ENCODE data around the gene KCNAB1. TPM values are rescaled to one million over a fixed set of nuclear protein-coding genes. Genes with fewer than 3 reads are reported as not detected.

The KCNAB1 gene
- total and polyA plus RNA-seq, 2 of the 8 experiments (the other 6 are each of a cell fraction or from before 2014, with no cell fraction given): 0.51 to 2.3 TPM

DNA sequence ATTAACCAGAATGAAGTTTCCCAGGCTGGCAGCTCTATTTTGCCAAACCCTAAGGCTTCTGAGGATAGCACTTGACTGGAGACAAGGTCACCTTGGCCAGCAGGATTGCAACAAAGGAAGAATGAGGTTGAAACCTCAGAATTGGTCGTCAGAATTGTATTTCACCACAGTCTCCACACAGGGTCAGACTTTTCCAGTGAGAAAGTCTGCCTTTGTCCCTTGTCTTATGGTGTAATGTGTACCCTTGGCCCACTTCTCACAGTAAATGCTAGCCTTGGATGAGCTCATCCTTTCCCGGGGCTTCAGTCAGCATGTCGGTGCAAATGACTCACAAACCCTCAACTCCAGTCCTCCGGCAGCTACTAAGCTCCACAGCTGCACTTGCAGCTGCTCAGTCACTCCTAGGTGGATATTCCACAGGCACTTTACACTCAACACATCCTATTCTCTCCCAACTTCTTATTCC, 414.8 kb downstream of the KCNAB1 start:
- H4K5ac ChIP-seq (ENCODE audit: insufficient read length, low read depth, low read length): no peak overlapping the region
- no peaks in the 10 kb centered on the region for H3K27me3 ChIP-seq (replicated peaks in 1 of 4; ENCODE audit: control insufficient read depth in 3 of 4, extremely low read depth in 1 of 4, insufficient read depth in 3 of 4, low read length in 3 of 4)
- H2BK5ac ChIP-seq (ENCODE audit: low read depth, low read length): no peak overlapping the region
- H2BK12ac ChIP-seq (ENCODE audit: low read depth, low read length): no peak overlapping the region
- WGBS, 2 experiments (ENCODE audit: extremely low coverage in 1 of 2, insufficient coverage in 1 of 2, insufficient read length in 1 of 2, insufficient replicate concordance in 2 of 2, low coverage in 1 of 2, low lambda C conversion rate in 2 of 2, missing lambda C conversion rate in 1 of 2): 81% methylated on average over 4 of the region's 4 CpGs; no CpG with 5 or more reads in 1 of the 2 experiments
- ChIA-PET POLR2A (ENCODE audit: partially characterized antibody) (interaction anchor here (0.6 to 3.5 kb wide), 8 partner anchors 10 to 331 kb away, joined by 3 to 11 read pairs (median 4); partner anchors contain the start of gene SSR3), CTCF (ENCODE audit: partially characterized antibody) (interaction anchor here (0.6 to 1.5 kb wide), 18 partner anchors 9 to 580 kb away, joined by 3 to 9 read pairs (median 4); no protein-coding TSS in a partner anchor)
- DNase-seq (ENCODE audit: low read depth in 1 of 2, low spot score in 2 of 2) (peak in 1 of 2 experiments; percentile 46), FAIRE-seq (no peak)
- H3K18ac ChIP-seq (ENCODE audit: extremely low read depth, low read length): no peak overlapping the region
- no peak overlapping the region for H4K91ac ChIP-seq (replicated peaks; ENCODE audit: insufficient read length, low read length)
- H3K27ac ChIP-seq (ENCODE audit: low read depth, low read length): no peak overlapping the region
- H3K23me2 ChIP-seq (ENCODE audit: low read depth, low read length): no peaks in the 10 kb centered on the region
- no peak overlapping the region for H2BK20ac ChIP-seq (ENCODE audit: low read length)
- TF ChIP-seq SIX5 (IDR thresholded peaks at IDR 0.05; ENCODE audit: low read depth, low read length) (no peak), RAD21 (IDR thresholded peaks at IDR 0.05 in 1 of 2, conservative IDR thresholded peaks at IDR 0.05 in 1 of 2; ENCODE audit: low read depth in 2 of 2, low read length in 2 of 2) (peak; percentile 14 to 36; a peak in 3 of 4 replicates), NRF1 (IDR thresholded peaks at IDR 0.05; ENCODE audit: low read depth, low read length) (no peak)
- no peak overlapping the region for H3K14ac ChIP-seq (ENCODE audit: insufficient read length)
- no peak overlapping the region for H3K56ac ChIP-seq (replicated peaks; ENCODE audit: insufficient read length, low read depth, low read length)
- H2BK120ac ChIP-seq (replicated peaks; ENCODE audit: low read depth, low read length): no peak overlapping the region
- no peaks in the 10 kb centered on the region for H3K9me3 ChIP-seq (ENCODE audit: insufficient read depth in 2 of 2, low read depth in 1 of 2, low read length in 1 of 2)
- H2AFZ ChIP-seq (ENCODE audit: low read length): no peak overlapping the region
- no peak overlapping the region for H3K23ac ChIP-seq (ENCODE audit: insufficient read length)
- no peaks in the 10 kb centered on the region for H3K79me2 ChIP-seq (ENCODE audit: control insufficient read depth in 1 of 2, insufficient read depth in 2 of 2, low read length in 2 of 2)
- H3K79me1 ChIP-seq (ENCODE audit: low read depth, low read length): no peaks in the 10 kb centered on the region; the same call in 1 of the 2 replicates
- no peak overlapping the region for H3K4me3 ChIP-seq (ENCODE audit: extremely low read depth in 1 of 4, insufficient read depth in 2 of 4, low read depth in 3 of 4, low read length in 4 of 4)
- no peak overlapping the region for H3K4me2 ChIP-seq (ENCODE audit: insufficient read depth in 1 of 2, low read depth in 2 of 2, low read length in 2 of 2)
- H3K4me1 ChIP-seq (replicated peaks in 1 of 4; ENCODE audit: control insufficient read depth in 3 of 4, insufficient read depth in 4 of 4, low read length in 3 of 4): peaks cover 0 to 3% (median under 1%) of the 10 kb centered on the region in 4 experiments; a peak in 3 of 7 replicates
- H3K9ac ChIP-seq (replicated peaks in 1 of 4; ENCODE audit: extremely low read depth in 1 of 4, low read depth in 3 of 4, low read length in 3 of 4): no peak overlapping the region
- H3K4ac ChIP-seq (replicated peaks; ENCODE audit: insufficient read length, low read depth, low read length): no peak overlapping the region
- H3K36me3 ChIP-seq (ENCODE audit: control insufficient read depth in 2 of 4, insufficient read depth in 4 of 4, low read length in 3 of 4): peaks cover 0 to 14% (median 5%) of the 10 kb centered on the region in 4 experiments; a peak in 4 of 8 replicates
- H4K8ac ChIP-seq (ENCODE audit: extremely low read depth, insufficient read depth, low read length): no peak overlapping the region
- no peak overlapping the region for H2AK5ac ChIP-seq (ENCODE audit: low read depth, low read length)
- no peak overlapping the region for H2BK15ac ChIP-seq (ENCODE audit: low read length)
- no peaks in the 10 kb centered on the region for H4K20me1 ChIP-seq (replicated peaks in 1 of 2; ENCODE audit: control insufficient read depth in 1 of 2, insufficient read depth in 2 of 2, low read length in 2 of 2)

Measured in H1 (cell line).